T follicular helper cell (primary cell): Measurements from ENCODE around the gene COL21A1.
"Not testable (repeated sequence)": the region's sequence is repeated elsewhere in the genome, so short reads cannot be mapped to it uniquely, and the experiment has no call there.

ENCODE experiments used
- DNase-seq: peaks from one replicate; pipeline ENCODE4 v3.0.0-alpha.2; 2020; ENCODE audit warnings: low read depth

COL21A1 gene

GRCh38 chr6:56047931-56048540 lies 199.3 kb downstream of the COL21A1 start:
- no peak for DNase-seq

- DNase-seq, result no peak
Measured at GRCh38 chr6:56046576-56046975, 200.8 kb downstream of the COL21A1 start.

- DNase-seq, result no peak
Measured at GRCh38 chr6:56043761-56044160, 203.6 kb downstream of the COL21A1 start.

GRCh38 chr6:56043076-56043475 lies 204.3 kb downstream of the COL21A1 start:
- DNase-seq, result no peak

GRCh38 chr6:56041591-56041990 lies 205.8 kb downstream of the COL21A1 start:
- no peak for DNase-seq

- no peak for DNase-seq
Measured at GRCh38 chr6:56040889-56041301, 206.5 kb downstream of the COL21A1 start.

- no peak for DNase-seq
Measured at GRCh38 chr6:56040223-56040622, 207.2 kb downstream of the COL21A1 start.

- no peak for DNase-seq
Measured at GRCh38 chr6:56038764-56039163, 208.6 kb downstream of the COL21A1 start.

DNA sequence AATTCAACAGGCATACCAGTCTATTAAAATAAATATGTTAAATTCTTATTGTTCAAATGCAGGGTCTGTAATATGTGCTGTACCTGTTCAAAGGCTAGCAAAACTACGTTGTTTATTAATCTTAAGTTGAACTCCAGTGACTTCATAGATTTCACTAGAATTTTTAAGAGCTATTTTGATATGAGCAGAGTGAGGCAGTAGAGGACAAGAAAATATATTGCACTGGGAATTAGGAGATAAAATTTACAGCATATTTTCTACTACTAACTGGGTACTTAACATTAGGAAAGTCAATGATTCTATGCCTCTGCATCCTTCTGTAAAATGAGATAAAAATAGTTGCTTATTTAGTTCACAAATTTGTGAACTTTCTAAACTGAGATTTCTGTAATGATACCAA lies 209.8 kb downstream of the COL21A1 start:
- no peak for DNase-seq

GRCh38 chr6:56036916-56037600 lies 210.3 kb downstream of the COL21A1 start:
- DNase-seq, result no peak

- DNase-seq, result no peak
Measured at GRCh38 chr6:56033401-56033800, 214.0 kb downstream of the COL21A1 start.

GRCh38 chr6:56032715-56033260 lies 214.6 kb downstream of the COL21A1 start:
- DNase-seq, result no peak

- DNase-seq, result no peak
Measured at GRCh38 chr6:56027865-56028264, 219.5 kb downstream of the COL21A1 start.

DNA sequence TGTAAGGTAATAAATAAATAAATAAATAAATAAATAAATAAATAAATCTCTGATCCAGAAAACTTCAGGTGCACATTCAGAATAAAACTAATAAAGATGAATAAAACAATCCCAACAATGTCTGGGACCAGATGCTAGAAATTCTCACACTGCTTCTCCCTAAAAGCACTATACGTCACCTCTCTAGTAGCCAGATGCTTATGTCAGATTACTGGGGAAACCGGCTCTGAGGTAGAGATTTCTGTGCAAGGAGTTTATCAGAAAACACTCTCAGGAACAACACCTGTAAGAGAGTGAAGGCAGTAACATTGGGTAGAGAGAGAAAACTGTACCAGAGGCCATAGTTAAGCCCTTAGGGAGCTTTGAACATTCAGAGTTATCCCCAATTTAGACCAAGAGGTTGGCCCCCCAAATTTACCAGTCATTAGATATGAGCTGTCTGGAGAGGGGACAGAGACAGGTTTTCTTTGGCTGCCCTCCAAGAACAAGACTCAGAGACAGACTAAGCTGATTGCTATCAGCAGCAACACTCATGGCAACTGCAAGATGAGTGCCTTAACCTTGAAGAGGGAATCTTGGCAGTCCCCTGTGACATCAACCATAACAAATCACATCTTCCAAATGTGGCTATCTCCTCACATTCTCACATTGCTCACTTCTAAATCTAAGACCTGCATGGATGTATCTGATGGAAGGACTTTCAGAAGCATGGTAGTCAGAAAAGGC lies 220.8 kb downstream of the COL21A1 start:
- no peak for DNase-seq

DNA sequence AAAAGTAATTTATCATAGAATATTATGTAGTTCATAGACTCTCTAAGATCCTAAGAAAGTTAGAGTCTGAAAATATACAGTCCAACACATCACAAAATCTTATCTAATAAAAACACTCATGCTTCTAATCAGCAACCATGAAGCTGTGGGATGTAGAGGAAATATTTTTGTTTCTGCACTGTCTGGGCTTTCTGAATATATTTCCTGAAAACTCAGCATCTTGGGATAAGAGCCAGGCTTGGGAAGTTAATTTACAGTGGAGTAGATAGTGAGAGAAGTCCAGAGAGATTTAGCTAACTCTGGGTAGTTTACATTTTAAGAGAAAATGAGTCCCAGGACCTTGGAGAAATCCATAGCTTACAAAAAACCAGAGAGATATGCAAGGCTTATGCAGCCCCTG lies 221.6 kb downstream of the COL21A1 start:
- no peak for DNase-seq

DNA sequence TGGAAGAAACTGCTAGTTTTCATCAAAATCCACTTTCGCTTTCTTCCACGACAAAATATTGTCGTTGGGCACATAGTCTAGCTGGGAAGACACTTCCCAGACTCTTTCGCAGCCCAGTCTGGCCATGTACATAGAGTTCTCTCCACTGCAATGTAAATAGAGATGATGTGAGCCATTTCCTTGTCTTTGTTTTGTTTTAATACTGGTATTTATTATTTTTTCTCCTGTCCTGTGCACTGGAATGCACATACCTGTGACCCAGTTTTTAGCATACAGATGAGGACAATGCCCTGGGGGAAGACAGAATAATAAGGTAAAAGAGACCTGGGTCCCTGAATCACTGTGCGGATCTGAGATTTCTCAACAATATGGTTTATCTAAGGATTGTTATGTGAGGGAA lies 222.4 kb downstream of the COL21A1 start:
- no peak for DNase-seq

DNA sequence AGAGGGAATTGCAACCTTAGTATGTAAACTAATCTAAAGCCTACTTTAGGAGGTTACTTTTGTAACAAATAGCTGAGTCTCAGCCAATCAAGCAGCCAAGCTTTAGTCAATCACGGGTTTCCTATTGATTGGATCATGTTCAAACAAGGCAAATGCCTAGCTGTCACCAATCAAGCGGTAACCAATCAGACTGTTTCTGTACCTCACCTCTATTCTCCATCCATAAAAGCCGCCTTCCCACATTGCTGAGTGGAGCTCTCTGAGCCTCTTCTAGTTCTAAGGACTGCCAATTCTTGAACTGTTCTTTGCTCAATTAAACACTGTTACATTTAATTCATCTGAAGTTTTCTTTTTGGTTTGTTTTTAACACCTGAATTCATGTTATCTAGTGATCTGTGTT lies 223.6 kb downstream of the COL21A1 start:
- DNase-seq, result no peak

DNA sequence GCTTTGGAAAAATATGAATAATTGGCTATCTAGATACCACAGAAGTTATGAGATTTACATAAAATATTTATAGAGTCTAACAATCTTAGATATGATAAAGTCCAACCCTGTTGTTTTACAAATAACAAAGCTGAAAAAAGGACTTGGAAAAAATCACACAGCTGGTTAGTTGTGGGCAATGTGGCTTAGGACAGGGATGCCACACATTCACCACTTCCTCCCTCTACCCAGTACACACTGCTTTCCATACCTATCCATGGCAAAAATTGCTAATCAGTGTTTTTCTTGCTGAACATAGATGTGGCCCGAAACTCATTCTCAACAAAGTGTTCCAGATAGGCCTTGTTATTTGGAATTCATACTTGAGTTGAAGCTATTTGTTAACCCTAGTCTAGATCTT lies 224.7 kb downstream of the COL21A1 start:
- no peak for DNase-seq

DNA sequence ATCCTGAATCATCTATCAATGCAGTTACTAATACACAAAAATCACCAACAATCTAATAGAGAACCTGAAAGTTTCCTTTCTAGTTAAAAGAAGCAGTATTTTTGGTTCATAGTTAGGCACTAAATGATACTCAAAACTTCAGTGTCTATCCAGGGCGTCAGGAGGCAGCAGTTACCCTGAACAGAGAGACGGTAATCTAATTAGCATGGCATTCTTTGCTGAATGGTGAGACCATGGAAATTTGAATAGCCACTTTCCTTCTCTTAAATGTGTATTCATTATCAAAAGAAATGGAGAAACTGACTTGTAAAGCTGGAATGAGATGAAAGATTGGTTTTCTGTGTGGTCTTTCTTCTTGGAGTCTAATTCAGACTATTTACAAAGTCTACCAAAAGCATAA lies 225.4 kb downstream of the COL21A1 start:
- no peak for DNase-seq

DNA sequence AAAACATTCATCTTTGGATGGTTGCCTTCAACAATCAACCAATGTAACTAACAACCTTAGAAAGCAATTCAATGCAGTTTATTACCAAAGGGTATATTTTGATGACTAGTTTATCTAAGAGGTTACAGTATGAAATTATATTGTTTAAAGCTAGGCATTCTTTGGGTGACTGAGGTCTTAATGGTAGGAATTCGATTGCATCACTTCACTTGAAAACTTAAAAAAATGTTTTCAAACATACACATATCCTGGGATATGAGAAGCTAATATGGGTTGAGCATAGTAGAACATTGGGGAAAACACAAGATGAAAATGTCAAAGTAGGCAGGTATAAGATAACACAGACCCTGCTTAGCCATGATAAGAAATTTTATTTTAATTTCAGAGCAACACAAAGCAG lies 227.4 kb downstream of the COL21A1 start:
- no peak for DNase-seq

DNA sequence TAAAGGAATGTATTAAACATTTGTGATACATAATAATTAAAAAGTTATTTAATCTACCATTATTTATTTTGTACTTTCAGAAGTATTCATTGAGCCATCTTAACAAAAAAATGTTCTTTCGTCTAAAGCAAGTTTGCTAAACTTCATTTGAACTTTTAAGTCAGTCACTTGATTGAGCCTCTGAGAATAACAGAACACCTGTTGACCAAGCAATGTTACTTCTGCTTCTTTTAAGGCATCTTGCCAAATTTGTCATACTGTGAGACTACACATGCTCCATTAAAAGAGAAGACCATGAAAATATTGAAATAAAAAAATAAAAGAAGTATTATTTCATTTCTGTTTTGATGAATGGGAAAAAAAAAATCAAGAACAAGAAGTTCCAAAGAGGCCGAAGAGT lies 230.2 kb downstream of the COL21A1 start:
- DNase-seq, result no peak

GRCh38 chr6:56014039-56014438 lies 233.3 kb downstream of the COL21A1 start:
- DNase-seq, result not testable (repeated sequence)

GRCh38 chr6:56009636-56010035 lies 237.7 kb downstream of the COL21A1 start:
- DNase-seq, result no peak
